ENCODE measurements around the gene CACNA2D4. TPM values are rescaled to one million over a fixed set of nuclear protein-coding genes. Genes with fewer than 3 reads are reported as not detected.
"Not testable (repeated sequence)": the region's sequence is repeated elsewhere in the genome, so short reads cannot be mapped to it uniquely, and the experiment has no call there.

CACNA2D4 gene
- total RNA-seq, 1 donor from 2014 or later: not detected

DNA sequence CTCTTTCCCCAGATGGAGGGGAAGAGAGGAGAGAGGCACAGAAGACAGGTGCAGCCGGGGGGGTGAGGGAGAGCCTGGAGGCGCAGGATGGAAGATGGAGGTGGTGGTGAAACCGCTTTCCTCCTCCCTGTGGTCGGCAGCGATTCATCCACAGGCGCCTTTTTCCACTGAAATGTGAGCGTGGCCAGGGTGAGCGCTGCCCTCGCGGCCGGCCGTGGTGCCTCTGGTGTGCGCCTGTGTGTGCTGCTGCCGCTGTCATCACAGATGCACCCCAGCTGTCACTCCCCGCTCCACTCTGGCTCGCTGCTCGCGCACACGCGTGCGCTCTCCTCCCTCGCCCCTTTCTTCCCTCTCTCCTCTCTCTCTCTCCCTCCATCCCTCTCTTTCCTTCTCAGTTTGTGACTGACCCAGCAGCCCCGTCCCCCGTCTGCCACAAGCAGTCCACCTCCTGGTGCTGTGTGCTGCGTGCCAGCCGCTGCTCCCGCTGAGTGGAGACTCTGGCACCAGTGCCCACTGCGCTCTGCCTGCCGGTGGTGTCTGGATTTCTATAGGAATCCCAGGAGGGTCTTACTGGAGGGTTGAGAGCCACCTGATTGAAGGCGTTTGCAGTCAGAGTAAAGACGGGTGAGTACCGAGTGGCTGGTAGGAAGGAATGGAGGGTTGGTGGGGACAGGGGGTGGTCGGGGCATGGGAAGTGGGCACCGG is 98.1 kb downstream of the CACNA2D4 start, which contains the start of gene LRTM2:
LRTM2 (plus strand) TSS at position 375 of the 705 bp plus-strand sequence. CDS start 7,584 bp downstream, outside the sequence.
- Mint-ChIP-seq H3K27ac (ENCODE audit: unreplicated experiment) (no peak within 1 kb of the TSS), H3K4me3 (ENCODE audit: unreplicated experiment) (no peak within 1 kb of the TSS), H3K36me3 (ENCODE audit: unreplicated experiment) (peaks cover 2% of the 10 kb centered on the region), H3K27me3 (ENCODE audit: unreplicated experiment) (peaks cover 59% of the 10 kb centered on the region), H3K9me3 (ENCODE audit: unreplicated experiment) (no peaks in the 10 kb centered on the region), H3K4me1 (ENCODE audit: unreplicated experiment) (no peaks in the 10 kb centered on the region)
- DNase-seq (ENCODE audit: extremely low spot score, unreplicated experiment): no peak
- TF ChIP-seq, protein P1, sequence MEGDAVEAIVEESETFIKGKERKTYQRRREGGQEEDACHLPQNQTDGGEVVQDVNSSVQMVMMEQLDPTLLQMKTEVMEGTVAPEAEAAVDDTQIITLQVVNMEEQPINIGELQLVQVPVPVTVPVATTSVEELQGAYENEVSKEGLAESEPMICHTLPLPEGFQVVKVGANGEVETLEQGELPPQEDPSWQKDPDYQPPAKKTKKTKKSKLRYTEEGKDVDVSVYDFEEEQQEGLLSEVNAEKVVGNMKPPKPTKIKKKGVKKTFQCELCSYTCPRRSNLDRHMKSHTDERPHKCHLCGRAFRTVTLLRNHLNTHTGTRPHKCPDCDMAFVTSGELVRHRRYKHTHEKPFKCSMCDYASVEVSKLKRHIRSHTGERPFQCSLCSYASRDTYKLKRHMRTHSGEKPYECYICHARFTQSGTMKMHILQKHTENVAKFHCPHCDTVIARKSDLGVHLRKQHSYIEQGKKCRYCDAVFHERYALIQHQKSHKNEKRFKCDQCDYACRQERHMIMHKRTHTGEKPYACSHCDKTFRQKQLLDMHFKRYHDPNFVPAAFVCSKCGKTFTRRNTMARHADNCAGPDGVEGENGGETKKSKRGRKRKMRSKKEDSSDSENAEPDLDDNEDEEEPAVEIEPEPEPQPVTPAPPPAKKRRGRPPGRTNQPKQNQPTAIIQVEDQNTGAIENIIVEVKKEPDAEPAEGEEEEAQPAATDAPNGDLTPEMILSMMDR (IDR thresholded peaks at IDR 0.05): no peak

DNA sequence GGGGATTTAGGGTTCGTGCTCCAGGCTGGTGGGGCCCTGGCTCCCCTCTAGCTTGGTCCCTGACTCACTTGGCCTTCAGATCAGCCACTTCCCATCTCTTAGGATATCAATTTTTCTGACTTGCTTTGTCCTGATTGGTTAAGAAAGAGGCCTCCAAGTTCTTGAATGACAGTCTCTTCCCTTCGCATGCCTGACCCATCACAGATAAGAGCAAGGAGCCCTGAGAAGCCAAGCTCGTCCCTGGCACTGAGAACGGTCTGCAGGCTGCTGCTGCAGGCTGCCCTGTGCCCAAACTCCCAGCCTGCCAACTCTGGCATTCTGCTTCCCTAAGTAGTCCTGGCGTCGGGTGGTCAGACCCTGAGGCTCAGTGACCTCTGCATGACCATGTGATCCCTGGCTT is 98.9 kb downstream of the CACNA2D4 start:
- no peak for DNase-seq (ENCODE audit: extremely low spot score, unreplicated experiment)
- TF ChIP-seq, protein P1 (IDR thresholded peaks at IDR 0.05): no peak
- H3K27ac Mint-ChIP-seq (ENCODE audit: unreplicated experiment): no peak overlapping the region
- H3K4me1 Mint-ChIP-seq (ENCODE audit: unreplicated experiment): no peaks in the 10 kb centered on the region
- H3K9me3 Mint-ChIP-seq (ENCODE audit: unreplicated experiment): no peaks in the 10 kb centered on the region
- peaks cover 2% of the 10 kb centered on the region for H3K36me3 Mint-ChIP-seq (ENCODE audit: unreplicated experiment)
- H3K27me3 Mint-ChIP-seq (ENCODE audit: unreplicated experiment): peaks cover 67% of the 10 kb centered on the region
- no peak overlapping the region for H3K4me3 Mint-ChIP-seq (ENCODE audit: unreplicated experiment)

DNA sequence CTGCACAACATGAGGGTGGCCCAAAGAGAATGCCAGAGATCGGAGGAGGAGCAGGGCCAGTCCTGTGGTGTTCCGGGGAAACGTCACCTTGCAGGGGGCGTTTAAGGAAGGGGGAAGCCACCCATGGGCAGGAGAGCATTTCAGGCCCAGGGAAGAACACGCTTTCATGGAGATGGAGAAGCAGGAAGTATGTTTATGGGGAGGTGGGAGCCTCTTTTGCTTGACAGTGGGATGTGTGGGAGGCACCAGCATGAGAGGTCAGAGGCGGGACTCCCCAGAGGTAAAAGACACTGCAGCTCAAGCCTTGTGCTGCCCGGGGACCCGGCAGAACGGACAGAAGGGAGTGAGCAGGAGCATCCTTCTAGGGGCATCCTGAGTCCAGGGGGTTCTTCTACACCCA is 99.4 kb downstream of the CACNA2D4 start:
- H3K36me3 Mint-ChIP-seq (ENCODE audit: unreplicated experiment): peaks cover 2% of the 10 kb centered on the region
- TF ChIP-seq, protein P1 (IDR thresholded peaks at IDR 0.05): no peak
- H3K27ac Mint-ChIP-seq (ENCODE audit: unreplicated experiment): no peak overlapping the region
- H3K27me3 Mint-ChIP-seq (ENCODE audit: unreplicated experiment): peaks cover 69% of the 10 kb centered on the region
- H3K9me3 Mint-ChIP-seq (ENCODE audit: unreplicated experiment): no peaks in the 10 kb centered on the region
- no peak for DNase-seq (ENCODE audit: extremely low spot score, unreplicated experiment)
- H3K4me1 Mint-ChIP-seq (ENCODE audit: unreplicated experiment): no peaks in the 10 kb centered on the region
- no peak overlapping the region for H3K4me3 Mint-ChIP-seq (ENCODE audit: unreplicated experiment)

DNA sequence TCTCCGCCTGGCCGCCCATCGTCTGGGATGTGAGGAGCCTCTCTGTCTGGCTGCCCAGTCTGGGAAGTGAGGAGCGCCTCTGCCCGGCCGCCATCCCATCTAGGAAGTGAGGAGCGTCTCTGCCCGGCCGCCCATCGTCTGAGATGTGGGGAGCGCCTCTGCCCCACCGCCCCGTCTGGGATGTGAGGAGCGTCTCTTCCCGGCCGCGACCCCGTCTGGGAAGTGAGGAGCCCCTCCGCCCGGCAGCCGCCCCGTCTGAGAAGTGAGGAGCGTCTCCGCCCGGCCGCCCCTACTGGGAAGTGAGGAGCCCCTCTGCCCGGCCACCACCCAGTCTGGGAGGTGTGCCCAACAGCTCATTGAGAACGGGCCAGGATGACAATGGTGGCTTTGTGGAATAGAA is 100.5 kb downstream of the CACNA2D4 start:
- H3K4me1 Mint-ChIP-seq (ENCODE audit: unreplicated experiment); DNase-seq (ENCODE audit: extremely low spot score, unreplicated experiment); H3K36me3 Mint-ChIP-seq (ENCODE audit: unreplicated experiment); H3K27ac Mint-ChIP-seq (ENCODE audit: unreplicated experiment); H3K9me3 Mint-ChIP-seq (ENCODE audit: unreplicated experiment); H3K4me3 Mint-ChIP-seq (ENCODE audit: unreplicated experiment): not testable (repeated sequence)
- peaks cover 65% of the 10 kb centered on the region for H3K27me3 Mint-ChIP-seq (ENCODE audit: unreplicated experiment)

DNA sequence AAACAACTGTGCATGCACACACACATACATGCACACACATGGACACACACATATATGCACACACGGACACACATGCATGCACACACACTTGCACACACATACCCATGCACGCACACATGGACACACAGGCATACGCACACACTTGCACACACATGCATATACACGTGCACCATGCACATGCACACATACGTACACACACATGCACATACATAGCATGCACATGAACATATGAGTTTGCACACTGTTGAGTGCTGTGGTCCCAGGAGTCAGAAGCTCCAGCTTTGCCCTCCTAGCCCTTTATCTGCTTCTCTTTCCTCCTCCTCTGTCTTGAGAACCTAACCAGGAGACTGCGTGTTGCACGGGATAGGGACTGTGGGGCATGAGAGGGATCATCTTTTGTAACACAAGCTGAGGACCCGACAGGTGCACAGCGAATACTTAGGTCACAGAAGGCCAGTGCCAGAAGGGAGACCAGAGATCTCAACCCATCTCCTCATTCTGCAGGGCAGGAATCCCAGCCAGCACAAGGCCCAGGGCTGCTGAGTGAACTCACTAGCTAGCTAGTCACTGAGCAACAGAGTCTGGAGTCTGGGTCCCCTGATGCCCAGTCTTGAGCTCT is 101.6 kb downstream of the CACNA2D4 start:
- no peak for DNase-seq (ENCODE audit: extremely low spot score, unreplicated experiment)
- H3K27me3 Mint-ChIP-seq (ENCODE audit: unreplicated experiment): peaks cover 56% of the 10 kb centered on the region
- H3K4me1 Mint-ChIP-seq (ENCODE audit: unreplicated experiment): peaks cover 7% of the 10 kb centered on the region
- H3K27ac Mint-ChIP-seq (ENCODE audit: unreplicated experiment): no peak overlapping the region
- TF ChIP-seq, protein P1 (IDR thresholded peaks at IDR 0.05): no peak
- no peaks in the 10 kb centered on the region for H3K9me3 Mint-ChIP-seq (ENCODE audit: unreplicated experiment)
- H3K36me3 Mint-ChIP-seq (ENCODE audit: unreplicated experiment): peaks cover 2% of the 10 kb centered on the region
- no peak overlapping the region for H3K4me3 Mint-ChIP-seq (ENCODE audit: unreplicated experiment)

All from osteocyte (in vitro differentiated cells).